Uterus (tissue), 2 donors: ENCODE data around the gene FNTB.
"Not testable (repeated sequence)": the region's sequence is repeated elsewhere in the genome, so short reads cannot be mapped to it uniquely, and the experiment has no call there.

Source experiments
- CTCF ChIP-seq, 4 experiments: fragments of 200-600 bp in 2 of 4; fragments of 450-650 bp in 2 of 4; sonication (generic) in 2 of 4; IDR thresholded peaks; one replicate each; pipeline ENCODE4 v1.5.1; 2016 to 2019; ENCODE audit warnings: antibody characterized with exemption in 4 of 4, mild to moderate bottlenecking in 2 of 4, moderate library complexity in 1 of 4
- POLR2A ChIP-seq, 2 donors: fragments of 450-650 bp; IDR thresholded peaks; one replicate each; pipeline ENCODE4 v1.6.1; 2016; ENCODE audit warnings: antibody characterized with exemption in 2 of 2, mild to moderate bottlenecking in 1 of 2, moderate library complexity in 1 of 2

GRCh38 chr14:65086686-65087085 is 100.0 kb downstream of the FNTB start:
- TF ChIP-seq POLR2A, CTCF (IDR thresholded peaks at IDR 0.05): not testable (repeated sequence)
